ENCODE data around the gene PCDHGB5.
"Not testable (repeated sequence)": the region's sequence is repeated elsewhere in the genome, so short reads cannot be mapped to it uniquely, and the experiment has no call there.

The PCDHGB5 gene

GRCh38 chr5:141369994-141370848, 27.5 kb upstream of the PCDHGB5 start, which contains the start of gene PCDHGB3:
Gene PCDHGB3, plus strand, starts transcription at chr5:141370242. Its CDS starts 153 bp downstream, at chr5:141370395.
- ChIA-PET POLR2A (no interaction called here), CTCF (interaction anchor here (0.9 to 3.1 kb wide), 21 partner anchors 10 to 197 kb away, joined by 3 to 17 read pairs (median 4); partner anchors contain the start of genes PCDHGA10, PCDHGA11, PCDHGA12 and PCDHGA4)
- peaks cover 0 to 12% (median 0%) of the 10 kb centered on the region in 4 experiments for H3K36me3 ChIP-seq (ENCODE audit: control insufficient read depth in 4 of 4, insufficient read depth in 4 of 4, low read length in 3 of 4)
- WGBS (ENCODE audit: insufficient coverage) = 16% methylated on average over 32 of the region's 32 CpGs
- peaks cover 14 to 75% (median 59%) of the 10 kb centered on the region in 5 experiments for H3K9me3 ChIP-seq (ENCODE audit: control extremely low read depth in 1 of 5, control insufficient read depth in 4 of 5, insufficient read depth in 2 of 5, low read depth in 1 of 5, low read length in 4 of 5)
- peak; percentile 65 to 85 (median 80) for DNase-seq
- H3K4me3 ChIP-seq (ENCODE audit: control insufficient read depth in 1 of 7, extremely low read depth in 1 of 7, insufficient read depth in 4 of 7, low read depth in 2 of 7, low read length in 6 of 7) = peak within 1 kb of the TSS; percentile 40 to 78 (median 59)
- peaks cover 0 to 6% (median under 1%) of the 10 kb centered on the region in 4 experiments for H3K4me1 ChIP-seq (ENCODE audit: control extremely low read depth in 1 of 4, control insufficient read depth in 4 of 4, insufficient read depth in 4 of 4, low read length in 3 of 4)
- no peak within 1 kb of the TSS for H3K27ac ChIP-seq (ENCODE audit: insufficient read depth in 1 of 2, low read depth in 1 of 2, low read length in 2 of 2, poor library complexity in 1 of 2, severe bottlenecking in 2 of 2)
- H3K27me3 ChIP-seq (replicated peaks in 2 of 5; ENCODE audit: control insufficient read depth in 4 of 5, insufficient read depth in 5 of 5, low read length in 4 of 5) = peaks cover 13 to 82% (median 23%) of the 10 kb centered on the region in 5 experiments

- WGBS (ENCODE audit: insufficient coverage) = 30% methylated on average over 69 of the region's 69 CpGs
- Histone ChIP-seq H3K36me3 (ENCODE audit: control insufficient read depth in 4 of 4, insufficient read depth in 4 of 4, low read length in 3 of 4) (peaks cover 0 to 5% (median 0%) of the 10 kb centered on the region in 4 experiments), H3K27me3 (replicated peaks in 2 of 5; ENCODE audit: control insufficient read depth in 4 of 5, insufficient read depth in 5 of 5, low read length in 4 of 5) (peaks cover 9 to 81% (median 22%) of the 10 kb centered on the region in 5 experiments), H3K9me3 (ENCODE audit: control extremely low read depth in 1 of 5, control insufficient read depth in 4 of 5, insufficient read depth in 2 of 5, low read depth in 1 of 5, low read length in 4 of 5) (peaks cover 11 to 70% (median 57%) of the 10 kb centered on the region in 5 experiments), H3K4me1 (ENCODE audit: control extremely low read depth in 1 of 4, control insufficient read depth in 4 of 4, insufficient read depth in 4 of 4, low read length in 3 of 4) (peaks cover 0 to 6% (median under 1%) of the 10 kb centered on the region in 4 experiments), H3K4me3 (ENCODE audit: control insufficient read depth in 1 of 7, extremely low read depth in 1 of 7, insufficient read depth in 4 of 7, low read depth in 2 of 7, low read length in 6 of 7) (no peak overlapping the region), H3K27ac (ENCODE audit: insufficient read depth in 1 of 2, low read depth in 1 of 2, low read length in 2 of 2, poor library complexity in 1 of 2, severe bottlenecking in 2 of 2) (no peak overlapping the region)
- CTCF ChIA-PET = interaction anchor here (0.8 to 3.1 kb wide), 6 partner anchors 9 to 186 kb away, joined by 3 to 17 read pairs (median 10); partner anchors contain the start of genes PCDHGB2, PCDHGB5 and PCDHGB6
- POLR2A ChIA-PET = no interaction called here
- no peak for DNase-seq
Measured at GRCh38 chr5:141371572-141372475, 25.9 kb upstream of the PCDHGB5 start.

- H3K27me3 ChIP-seq (replicated peaks in 2 of 5; ENCODE audit: control insufficient read depth in 4 of 5, insufficient read depth in 5 of 5, low read length in 4 of 5) = peaks cover 9 to 84% (median 24%) of the 10 kb centered on the region in 5 experiments
- peaks cover 0 to 5% (median 0%) of the 10 kb centered on the region in 4 experiments for H3K36me3 ChIP-seq (ENCODE audit: control insufficient read depth in 4 of 4, insufficient read depth in 4 of 4, low read length in 3 of 4)
- WGBS (ENCODE audit: insufficient coverage) = 19% methylated on average over 25 of the region's 27 CpGs
- peaks cover 11 to 79% (median 62%) of the 10 kb centered on the region in 5 experiments for H3K9me3 ChIP-seq (ENCODE audit: control extremely low read depth in 1 of 5, control insufficient read depth in 4 of 5, insufficient read depth in 2 of 5, low read depth in 1 of 5, low read length in 4 of 5)
- ChIA-PET CTCF (interaction anchor here (0.7 to 1.0 kb wide), 3 partner anchors 10 to 17 kb away, joined by 3 to 5 read pairs (median 3); partner anchors contain the start of genes PCDHGA5 and PCDHGB2), POLR2A (no interaction called here)
- peaks cover 0 to 6% (median under 1%) of the 10 kb centered on the region in 4 experiments for H3K4me1 ChIP-seq (ENCODE audit: control extremely low read depth in 1 of 4, control insufficient read depth in 4 of 4, insufficient read depth in 4 of 4, low read length in 3 of 4)
- peak within 1 kb of the TSS in 3 of 7 experiments; percentile 12 to 35 (median 12) for H3K4me3 ChIP-seq (ENCODE audit: control insufficient read depth in 1 of 7, extremely low read depth in 1 of 7, insufficient read depth in 4 of 7, low read depth in 2 of 7, low read length in 6 of 7)
- peak in 2 of 3 donors; percentile 30 to 44 for DNase-seq
- H3K27ac ChIP-seq (ENCODE audit: insufficient read depth in 1 of 2, low read depth in 1 of 2, low read length in 2 of 2, poor library complexity in 1 of 2, severe bottlenecking in 2 of 2) = no peak within 1 kb of the TSS
Measured at GRCh38 chr5:141373673-141374317, 24.0 kb upstream of the PCDHGB5 start, which contains the start of gene PCDHGA6. Gene PCDHGA6, plus strand, starts transcription at chr5:141373891. Its CDS starts 193 bp downstream, at chr5:141374084.

GRCh38 chr5:141374627-141375026, 23.1 kb upstream of the PCDHGB5 start:
- 55% methylated on average over 12 of the region's 14 CpGs for WGBS (ENCODE audit: insufficient coverage)
- CTCF ChIA-PET = interaction anchor here (0.7 to 1.0 kb wide), 2 partner anchors 11 to 14 kb away, joined by 3 to 5 read pairs; partner anchors contain the start of genes PCDHGA5 and PCDHGB2
- Histone ChIP-seq H3K9me3 (ENCODE audit: control extremely low read depth in 1 of 5, control insufficient read depth in 4 of 5, insufficient read depth in 2 of 5, low read depth in 1 of 5, low read length in 4 of 5) (peaks cover 13 to 80% (median 64%) of the 10 kb centered on the region in 5 experiments), H3K27ac (ENCODE audit: insufficient read depth in 1 of 2, low read depth in 1 of 2, low read length in 2 of 2, poor library complexity in 1 of 2, severe bottlenecking in 2 of 2) (no peak overlapping the region), H3K4me1 (ENCODE audit: control extremely low read depth in 1 of 4, control insufficient read depth in 4 of 4, insufficient read depth in 4 of 4, low read length in 3 of 4) (peaks cover 0 to 6% (median under 1%) of the 10 kb centered on the region in 4 experiments), H3K27me3 (replicated peaks in 2 of 5; ENCODE audit: control insufficient read depth in 4 of 5, insufficient read depth in 5 of 5, low read length in 4 of 5) (peaks cover 9 to 78% (median 22%) of the 10 kb centered on the region in 5 experiments), H3K4me3 (ENCODE audit: control insufficient read depth in 1 of 7, extremely low read depth in 1 of 7, insufficient read depth in 4 of 7, low read depth in 2 of 7, low read length in 6 of 7) (no peak overlapping the region), H3K36me3 (ENCODE audit: control insufficient read depth in 4 of 4, insufficient read depth in 4 of 4, low read length in 3 of 4) (peaks cover 0 to 5% (median 0%) of the 10 kb centered on the region in 4 experiments)
- no peak for DNase-seq
- POLR2A ChIA-PET = no interaction called here

GRCh38 chr5:141375444-141376155, 22.1 kb upstream of the PCDHGB5 start:
- DNase-seq; H3K4me3 ChIP-seq (ENCODE audit: control insufficient read depth in 1 of 7, extremely low read depth in 1 of 7, insufficient read depth in 4 of 7, low read depth in 2 of 7, low read length in 6 of 7); POLR2A ChIA-PET; H3K36me3 ChIP-seq (ENCODE audit: control insufficient read depth in 4 of 4, insufficient read depth in 4 of 4, low read length in 3 of 4); H3K27ac ChIP-seq (ENCODE audit: insufficient read depth in 1 of 2, low read depth in 1 of 2, low read length in 2 of 2, poor library complexity in 1 of 2, severe bottlenecking in 2 of 2); H3K4me1 ChIP-seq (ENCODE audit: control extremely low read depth in 1 of 4, control insufficient read depth in 4 of 4, insufficient read depth in 4 of 4, low read length in 3 of 4): not testable (repeated sequence)
- H3K27me3 ChIP-seq (replicated peaks in 2 of 5; ENCODE audit: control insufficient read depth in 4 of 5, insufficient read depth in 5 of 5, low read length in 4 of 5) = peaks cover 9 to 71% (median 19%) of the 10 kb centered on the region in 5 experiments
- CTCF ChIA-PET = interaction anchor here (0.6 kb wide), 1 partner anchor 764 kb away, joined by 3 read pairs; no protein-coding TSS in a partner anchor
- peaks cover 13 to 77% (median 62%) of the 10 kb centered on the region in 5 experiments for H3K9me3 ChIP-seq (ENCODE audit: control extremely low read depth in 1 of 5, control insufficient read depth in 4 of 5, insufficient read depth in 2 of 5, low read depth in 1 of 5, low read length in 4 of 5)
- 38% methylated on average over 17 of the region's 48 CpGs for WGBS (ENCODE audit: insufficient coverage)
